HepG2 (cell line): Measurements from ENCODE around the gene HRC. TPM values are rescaled to one million over a fixed set of nuclear protein-coding genes. Genes with fewer than 3 reads are reported as not detected.

Source experiments
- ATAC-seq: fragments of 200-7000 bp; cut with Tn5 transposase; 3 replicates; pipeline ENCODE4 v1.9.1; 2020; ENCODE audit warnings: mild to moderate bottlenecking, moderate library complexity
- BruUV-seq: library from RNA; stranded (reverse); fragments of 400-500 nt; replicated peaks from 2 replicates; lab custom pipeline; 2021; lab: Mats Ljungman, UMichigan
- CTCF ChIA-PET: fragments of 300-600 bp; formaldehyde crosslinking; extraction: SDS; loops from one replicate; lab custom pipeline; 2021; ENCODE audit warnings: low total read pairs, inconsistent platforms, low intra/inter-chr PET ratio; lab: Yijun Ruan, JAX
- POLR2A ChIA-PET: fragments of 350-600 bp; sonication (Branson Sonifier 250); formaldehyde crosslinking; loops from one replicate; lab custom pipeline; 2020; ENCODE audit warnings: antibody characterized with exemption, inconsistent platforms; lab: Yijun Ruan, JAX
- DNase-seq: peaks from one replicate; pipeline ENCODE4 v3.0.0-alpha.2; 2015; ENCODE audit warnings: low spot score
- FAIRE-seq: peaks from 3 replicates; lab custom pipeline; 2011; peaks lifted over from hg19 to GRCh38; lab: Jason Lieb, UNC
- H2AFZ ChIP-seq: one replicate; pipeline ENCODE4 v1.6.1; 2011; ENCODE audit warnings: low read length, inconsistent platforms
- H3K27ac ChIP-seq: fragments of 300-600 bp; 3 replicates; pipeline ENCODE4 v1.8.0; 2011; ENCODE audit warnings: mixed run types, mild to moderate bottlenecking, mixed read lengths, low read length, inconsistent platforms; ENCODE audit not compliant: insufficient read depth; ENCODE audit errors: extremely low read length
- H3K27me3 ChIP-seq, 2 experiments: fragments of 200-600 bp in 1 of 2; 2 replicates in 1 of 2; 3 replicates in 1 of 2; pipeline versions ENCODE4 v1.6.0 to v1.8.0; 2011; ENCODE audit warnings: low read length in 2 of 2, mild to moderate bottlenecking in 2 of 2, moderate library complexity in 2 of 2, inconsistent platforms in 1 of 2; ENCODE audit not compliant: insufficient read depth in 2 of 2, control insufficient read depth in 1 of 2
- H3K36me3 ChIP-seq, 2 experiments: fragments of 200-600 bp in 1 of 2; replicated peaks in 1 of 2; 2 replicates in 1 of 2; 3 replicates in 1 of 2; pipeline versions ENCODE4 v1.5.1 to v1.8.0; 2011; ENCODE audit warnings: low read length in 2 of 2, inconsistent platforms in 1 of 2; ENCODE audit not compliant: insufficient read depth in 2 of 2, control insufficient read depth in 1 of 2
- H3K4me1 ChIP-seq: 2 replicates; pipeline ENCODE4 v1.5.1; 2012; ENCODE audit warnings: low read length, inconsistent platforms; ENCODE audit not compliant: insufficient read depth
- H3K4me2 ChIP-seq: 2 replicates; pipeline ENCODE4 v1.6.0; 2011; ENCODE audit warnings: low read depth, low read length, inconsistent platforms
- H3K4me3 ChIP-seq, 3 experiments: fragments of 200-600 bp in 1 of 3; sonication (generic), shearing (Covaris generic) in 1 of 3; replicated peaks in 1 of 3; 2 replicates each; pipeline ENCODE4 v1.5.1; 2011 to 2016; ENCODE audit warnings: low read length in 3 of 3, inconsistent platforms in 2 of 3, low read depth in 2 of 3, mild to moderate bottlenecking in 2 of 3, control low read depth in 1 of 3, mixed read lengths in 1 of 3; ENCODE audit not compliant: insufficient read depth in 1 of 3
- H3K79me2 ChIP-seq: one replicate; pipeline ENCODE4 v1.6.1; 2011; ENCODE audit warnings: low read length, inconsistent platforms; ENCODE audit not compliant: insufficient read depth
- H3K9ac ChIP-seq: 2 replicates; pipeline ENCODE4 v1.6.0; 2011; ENCODE audit warnings: mild to moderate bottlenecking, low read depth, low read length, inconsistent platforms; ENCODE audit not compliant: insufficient read depth
- H3K9me3 ChIP-seq: 2 replicates; pipeline ENCODE4 v1.5.1; 2012; ENCODE audit warnings: mild to moderate bottlenecking, low read length
- H4K20me1 ChIP-seq: 2 replicates; pipeline ENCODE4 v1.6.0; 2011; ENCODE audit warnings: inconsistent platforms, mild to moderate bottlenecking, low read length, moderate library complexity; ENCODE audit not compliant: insufficient read depth
- BHLHE40 ChIP-seq: IDR thresholded peaks from 2 replicates; pipeline ENCODE4 v1.6.1; 2011; ENCODE audit warnings: low read length, improper control_type of control experiment
- CENPX ChIP-seq: sonication (generic); formaldehyde crosslinking; IDR thresholded peaks from 2 replicates; pipeline ENCODE4 v1.9.0; 2021; ENCODE audit warnings: mild to moderate bottlenecking, missing genetic modification reagents, moderate library complexity
- FIP1L1 ChIP-seq: fragments of 200-400 bp; formaldehyde crosslinking; IDR thresholded peaks from 2 replicates; pipeline ENCODE4 v1.6.1; 2018; ENCODE audit warnings: low read depth, mild to moderate bottlenecking, low read length, moderate library complexity, borderline replicate concordance; ENCODE audit not compliant: insufficient read depth
- FOXA3 ChIP-seq: IDR thresholded peaks from 2 replicates; pipeline ENCODE4 v1.6.1; 2016; ENCODE audit warnings: missing genetic modification reagents, missing compliant biosample characterization
- GFI1 ChIP-seq: sonication (generic); formaldehyde crosslinking; IDR thresholded peaks from 2 replicates; pipeline ENCODE4 v1.5.0; 2020; ENCODE audit warnings: missing genetic modification reagents, mild to moderate bottlenecking, borderline replicate concordance
- GLMP ChIP-seq: sonication (generic); formaldehyde crosslinking; IDR thresholded peaks from 2 replicates; pipeline ENCODE4 v1.9.0; 2021; ENCODE audit warnings: missing genetic modification reagents, mild to moderate bottlenecking, borderline replicate concordance
- HMGXB4 ChIP-seq, 2 experiments: sonication (generic) in 1 of 2; formaldehyde crosslinking in 1 of 2; IDR thresholded peaks; 2 replicates each; pipeline versions ENCODE4 v1.4.0 to v1.6.1; 2018 to 2020; ENCODE audit warnings: missing genetic modification reagents in 2 of 2, borderline replicate concordance in 1 of 2, low read depth in 1 of 2, mild to moderate bottlenecking in 1 of 2, missing biosample characterization in 1 of 2
- ZNF431 ChIP-seq: sonication (generic); formaldehyde crosslinking; IDR thresholded peaks from 2 replicates; pipeline ENCODE4 v1.9.0; 2022; ENCODE audit warnings: missing genetic modification reagents, low read depth, mild to moderate bottlenecking, borderline replicate concordance
- ZNF550 ChIP-seq: sonication (generic); formaldehyde crosslinking; IDR thresholded peaks from 2 replicates; pipeline ENCODE4 v1.4.0; 2020; ENCODE audit warnings: mild to moderate bottlenecking, missing genetic modification reagents, borderline replicate concordance
- WGBS: methylation state at CpG from one replicate; pipeline ENCODE4 v1.1.6; 2017; ENCODE audit warnings: low lambda C conversion rate; 5-methylcytosine and 5-hydroxymethylcytosine counted together
- in situ Hi-C: cut with HindIII; loops from 2 replicates; pipeline ENCODE4 v1.10.0; 2017; ENCODE audit warnings: low pct_unique_long_range_greater_than_20kb; ENCODE audit not compliant: extremely low pct_ligation_motif_present
- intact Hi-C: fragments of 100-400 bp; cut with micrococcal nuclease; formaldehyde crosslinking; loops from one replicate; pipeline ENCODE4 v1.10.0; 2022; ENCODE audit not compliant: unreplicated experiment
- polyA plus RNA-seq, 8 experiments: library from polyadenylated mRNA; depleted of rRNA in 3 of 8; stranded (reverse) in 7 of 8; unstranded in 1 of 8; fragments of >200 nt; fragmentation: Illumina TruSeq in 4 of 8; extraction: Trizol in 4 of 8; gene quantifications; 2 replicates each; pipeline versions ENCODE4 v1.2.1 to v1.2.3, GENCODE V29; 2011 to 2016; ENCODE audit warnings: low read depth in 4 of 8, missing spikeins in 1 of 8, mixed read lengths in 1 of 8; ENCODE audit not compliant: insufficient read depth in 1 of 8
- total RNA-seq, 5 experiments: library from RNA; depleted of rRNA; stranded (reverse); fragments of >200 nt; fragmentation: Illumina TruSeq; extraction: Trizol; gene quantifications; 2 replicates each; pipeline ENCODE4 v1.2.3, GENCODE V29; 2016; ENCODE audit warnings: low read depth in 1 of 5

HRC gene
- total and polyA plus RNA-seq, 2 of the 13 experiments (the other 11 are each of a cell fraction or from before 2014, with no cell fraction given) = 3.6 to 15.4 TPM

DNA sequence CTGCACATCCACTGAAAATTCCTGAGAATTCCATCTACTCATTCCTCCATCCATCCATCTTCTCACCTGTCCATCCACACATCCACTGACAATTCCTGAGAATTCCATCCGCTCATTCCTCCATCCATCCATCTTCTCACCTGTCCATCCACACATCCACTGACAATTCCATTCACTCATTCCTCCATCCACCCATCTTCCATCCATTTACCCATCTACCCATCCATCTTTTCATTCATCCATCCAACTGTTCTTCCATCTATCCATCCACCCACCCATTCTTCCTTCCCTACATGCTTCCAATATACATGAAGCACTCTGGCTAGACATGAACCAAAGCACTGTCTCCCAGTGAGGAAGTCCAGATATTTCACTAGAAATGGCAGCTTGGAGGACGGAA lies 18.0 kb upstream of the HRC start:
- ATAC-seq (no peak), FAIRE-seq (no peak), DNase-seq (no peak)
- Histone ChIP-seq H2AFZ (no peak overlapping the region), H3K36me3 (no peaks in the 10 kb centered on the region), H3K9ac (no peak overlapping the region), H3K79me2 (no peaks in the 10 kb centered on the region), H3K4me2 (no peak overlapping the region), H3K9me3 (no peaks in the 10 kb centered on the region), H3K27me3 (no peaks in the 10 kb centered on the region), H3K27ac (no peak overlapping the region), H3K4me3 (no peak overlapping the region), H3K4me1 (peaks cover 18% of the 10 kb centered on the region), H4K20me1 (no peaks in the 10 kb centered on the region)
- WGBS = 96% methylated on average over 2 of the region's 2 CpGs
- POLR2A ChIA-PET = no interaction called here
- no peak for TF ChIP-seq HMGXB4 (CRISPR knock-in tag; IDR thresholded peaks at IDR 0.05; ENCODE audit: borderline replicate concordance in 1 of 2, low read depth in 1 of 2)
- no peak for TF ChIP-seq CENPX
- no peak for TF ChIP-seq GFI1 (CRISPR knock-in tag)
- no peak for TF ChIP-seq FIP1L1
- TF ChIP-seq BHLHE40 = no peak
- no peak for TF ChIP-seq FOXA3
- TF ChIP-seq ZNF431 (CRISPR knock-in tag) = no peak
- TF ChIP-seq GLMP (CRISPR knock-in tag) = no peak
- TF ChIP-seq ZNF550 (CRISPR knock-in tag) = no peak
- in situ Hi-C loops = no loop called here
- CTCF ChIA-PET = no interaction called here
- intact Hi-C loops = no loop called here
- no TSS peak for BruUV-seq
